ENCODE measurements around the gene SMAD5. TPM values are rescaled to one million over a fixed set of nuclear protein-coding genes. Genes with fewer than 3 reads are reported as not detected.

Gene SMAD5
- total RNA-seq, 1 donor from 2014 or later, result 33.1 TPM

DNA sequence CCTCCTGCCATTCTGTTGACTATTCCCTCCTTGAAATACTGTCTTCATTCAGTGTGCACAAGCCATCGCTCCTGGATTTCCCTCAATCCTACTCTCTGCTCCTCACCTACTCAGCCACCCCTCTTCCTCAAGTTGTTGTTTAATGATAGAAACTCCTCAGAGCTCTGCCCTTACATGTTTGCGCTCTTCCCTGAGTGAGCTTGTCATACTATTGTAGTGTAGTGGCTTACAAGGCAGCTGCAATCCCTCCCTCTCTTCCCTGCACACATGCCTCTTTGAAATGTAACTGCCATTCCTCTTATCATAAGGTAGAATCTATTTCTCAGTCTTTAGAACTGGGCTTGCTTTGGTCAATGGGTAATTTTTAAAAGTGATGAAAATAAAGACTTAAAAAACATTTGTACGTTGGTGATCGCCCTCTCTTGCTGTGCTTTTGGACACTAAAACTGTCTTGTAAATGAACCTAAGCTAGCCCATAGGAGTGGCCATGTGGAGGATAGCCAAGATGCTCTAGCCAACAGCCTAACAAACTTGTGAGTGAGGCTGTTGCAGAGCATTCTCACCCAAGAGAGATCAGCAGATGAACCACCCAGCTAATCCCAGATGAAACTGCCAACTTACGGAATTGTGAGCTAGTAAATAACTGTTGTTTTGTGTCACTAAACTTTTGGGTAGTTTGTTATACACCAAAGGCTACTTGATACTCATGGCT is 18.1 kb upstream of the SMAD5 start:
- no peak for DNase-seq (ENCODE audit: low read depth, low spot score)

DNA sequence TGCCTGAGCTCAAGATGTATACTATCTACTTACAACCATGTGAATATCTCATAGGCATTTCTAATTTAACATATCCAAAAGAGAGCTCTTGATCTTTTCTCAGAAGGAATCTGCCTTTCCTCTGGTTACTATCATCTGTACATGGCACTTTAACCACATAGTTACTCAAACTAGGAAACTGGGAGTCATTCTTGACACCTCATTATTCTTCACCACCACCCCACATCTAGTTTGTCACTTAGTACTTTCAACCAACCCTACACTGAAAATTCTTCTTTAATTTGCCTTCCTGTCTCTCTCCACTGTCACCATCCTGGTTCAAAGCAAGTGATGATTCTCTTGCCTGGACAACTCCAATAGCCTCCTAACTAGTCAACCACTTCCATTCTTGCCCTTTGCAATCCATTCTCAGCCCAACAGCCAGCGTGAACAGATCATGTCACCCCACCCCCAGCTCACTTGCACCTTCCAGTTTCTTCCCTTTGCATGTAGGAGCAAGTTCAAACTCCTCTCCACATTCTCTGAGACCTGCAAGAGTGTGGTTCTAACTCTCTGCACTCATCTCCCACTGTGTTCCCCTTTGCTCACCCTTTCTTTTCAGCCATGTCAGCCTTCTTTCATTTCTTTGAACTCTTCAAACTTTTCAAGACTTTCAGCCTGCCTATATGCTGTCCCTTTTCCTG is 17.3 kb upstream of the SMAD5 start:
- no peak for DNase-seq (ENCODE audit: low read depth, low spot score)

DNA sequence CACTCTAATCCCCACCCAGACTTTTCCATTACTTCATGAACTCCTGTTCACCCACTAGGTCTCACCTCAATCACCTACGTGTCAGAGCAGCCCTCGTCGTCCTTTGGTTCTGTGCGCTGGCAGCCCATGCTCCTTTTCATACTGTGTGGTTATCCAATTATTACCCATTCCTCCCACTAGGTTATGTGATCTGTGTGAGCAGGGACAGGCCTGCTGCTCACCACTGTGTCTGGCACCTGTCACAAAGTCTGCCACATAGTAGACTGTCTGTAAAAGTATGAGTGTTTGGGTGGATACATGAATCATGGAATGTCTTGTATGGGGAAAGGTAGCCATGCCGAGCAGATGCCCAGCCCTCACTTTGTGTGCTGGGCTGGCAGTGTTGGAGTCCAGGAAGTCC is 12.1 kb upstream of the SMAD5 start:
- no peak for DNase-seq (ENCODE audit: low read depth, low spot score)

GRCh38 chr5:136123236-136123768 is 9.3 kb upstream of the SMAD5 start:
- no peak for DNase-seq (ENCODE audit: low read depth, low spot score)

DNA sequence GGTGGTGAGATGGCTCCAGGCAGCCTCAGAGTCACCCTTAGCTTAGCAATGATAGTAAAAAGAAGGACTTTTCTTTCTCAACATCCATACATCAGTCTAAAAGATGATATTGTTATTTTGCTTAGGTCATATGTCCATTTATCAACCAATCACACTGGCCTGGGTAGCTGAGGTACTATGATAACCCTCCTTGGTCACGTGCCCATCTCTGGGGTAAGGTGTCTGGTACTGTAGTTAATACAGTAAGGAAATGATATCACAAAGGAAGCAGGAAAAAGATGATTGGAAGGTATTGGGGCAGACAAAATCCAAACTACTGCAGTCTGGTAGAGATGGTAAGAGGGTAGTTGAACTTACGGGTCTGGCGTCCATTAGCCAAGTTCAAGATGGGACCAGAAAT is 5.1 kb upstream of the SMAD5 start:
- DNase-seq (ENCODE audit: low read depth, low spot score), result no peak

GRCh38 chr5:136128481-136128880 is 4.2 kb upstream of the SMAD5 start:
- no peak for DNase-seq (ENCODE audit: low read depth, low spot score)

GRCh38 chr5:136129445-136129844 is 3.2 kb upstream of the SMAD5 start:
- DNase-seq (ENCODE audit: low read depth, low spot score), result no peak

- no peak for DNase-seq (ENCODE audit: low read depth, low spot score)
These were observed 2.1 kb upstream of the SMAD5 start for GRCh38 chr5:136130581-136130980.

DNA sequence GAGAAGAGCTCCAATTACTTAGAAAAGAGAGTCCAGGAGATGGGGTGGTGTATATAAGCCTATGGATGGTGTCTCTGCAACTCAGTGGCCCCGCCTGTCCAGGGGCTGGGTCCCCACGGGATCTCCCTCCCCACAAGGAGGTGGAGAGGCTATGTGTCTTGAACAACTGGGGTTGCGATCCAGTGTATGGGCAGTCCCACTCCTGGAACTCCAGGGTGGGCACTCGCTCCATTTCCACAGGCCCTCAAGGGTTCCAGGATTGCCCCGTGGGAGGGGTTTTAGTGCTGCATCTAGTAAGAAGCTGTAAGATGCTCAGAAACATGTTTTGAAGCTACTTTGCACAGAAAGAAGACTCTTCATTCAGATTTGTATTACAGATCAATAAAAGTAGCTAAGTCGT is 558 bp upstream of the SMAD5 start:
- DNase-seq (ENCODE audit: low read depth, low spot score), result no peak

- peak; percentile 5 for DNase-seq (ENCODE audit: low read depth, low spot score)
These were observed 727 bp downstream of the SMAD5 start for GRCh38 chr5:136133222-136133921.

GRCh38 chr5:136133922-136134379 is 1.3 kb downstream of the SMAD5 start:
- DNase-seq (ENCODE audit: low read depth, low spot score), result no peak

DNA sequence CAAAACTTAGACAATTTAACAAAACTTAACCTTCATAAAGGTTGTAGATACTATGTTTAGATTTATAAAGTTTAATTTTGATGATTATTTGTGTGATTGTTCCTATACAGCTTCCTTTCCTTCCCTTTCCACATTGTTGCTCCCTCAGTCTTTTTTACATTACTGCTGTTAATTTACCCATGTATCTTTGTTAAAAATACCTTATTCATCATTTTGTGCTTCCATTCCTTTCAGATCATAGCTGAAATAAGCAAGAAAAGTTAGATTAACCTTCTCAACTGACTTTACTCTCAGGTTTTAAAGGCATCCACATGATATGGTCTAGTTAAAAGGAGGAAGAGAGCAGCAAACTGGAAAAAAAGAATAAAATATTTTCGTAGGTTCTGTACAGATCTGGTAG is 2.0 kb downstream of the SMAD5 start:
- DNase-seq (ENCODE audit: low read depth, low spot score), result no peak

- DNase-seq (ENCODE audit: low read depth, low spot score), result no peak
These were observed 2.9 kb downstream of the SMAD5 start for GRCh38 chr5:136135536-136135935.

- DNase-seq (ENCODE audit: low read depth, low spot score), result no peak
These were observed 5.0 kb downstream of the SMAD5 start for GRCh38 chr5:136137497-136138220.

DNA sequence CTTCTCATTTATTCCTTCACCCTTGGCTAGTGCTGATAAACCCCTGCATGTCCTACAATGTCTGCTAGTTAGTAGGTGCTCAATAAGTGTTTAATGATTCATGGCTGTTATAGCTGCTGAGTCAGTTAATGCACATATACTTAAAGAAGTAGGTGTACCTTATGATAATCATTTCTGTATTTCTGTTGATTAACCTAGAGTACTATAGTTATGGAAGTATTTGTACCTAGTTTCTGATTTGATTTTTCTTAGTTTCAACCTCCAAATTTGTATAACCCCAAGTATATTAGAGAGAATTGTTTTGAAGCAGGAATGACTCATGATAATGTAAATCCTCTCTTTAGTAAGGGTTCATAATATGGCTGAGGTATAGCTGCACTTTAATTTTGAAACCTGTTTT is 8.9 kb downstream of the SMAD5 start:
- DNase-seq (ENCODE audit: low read depth, low spot score), result no peak

GRCh38 chr5:136143312-136143711 is 10.7 kb downstream of the SMAD5 start:
- DNase-seq (ENCODE audit: low read depth, low spot score), result no peak

DNA sequence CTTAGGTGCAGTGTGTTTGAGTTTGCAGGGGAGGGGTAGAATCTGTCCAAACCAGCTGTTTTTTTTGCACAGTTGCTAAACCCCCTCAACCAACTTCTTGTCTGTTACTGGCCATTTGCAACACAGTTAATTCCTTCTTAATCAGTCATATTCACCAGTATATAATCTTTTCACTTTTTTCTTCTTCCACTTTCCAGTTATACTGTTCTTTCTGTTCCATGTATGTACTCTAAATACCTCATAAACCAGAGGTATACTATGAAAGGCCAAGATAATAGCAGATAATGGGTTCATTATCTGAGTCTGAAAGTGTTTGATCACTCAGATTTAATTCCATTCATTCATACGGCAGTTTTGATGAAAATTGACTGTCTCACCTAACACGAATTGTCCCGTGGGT is 11.1 kb downstream of the SMAD5 start:
- no peak for DNase-seq (ENCODE audit: low read depth, low spot score)

DNA sequence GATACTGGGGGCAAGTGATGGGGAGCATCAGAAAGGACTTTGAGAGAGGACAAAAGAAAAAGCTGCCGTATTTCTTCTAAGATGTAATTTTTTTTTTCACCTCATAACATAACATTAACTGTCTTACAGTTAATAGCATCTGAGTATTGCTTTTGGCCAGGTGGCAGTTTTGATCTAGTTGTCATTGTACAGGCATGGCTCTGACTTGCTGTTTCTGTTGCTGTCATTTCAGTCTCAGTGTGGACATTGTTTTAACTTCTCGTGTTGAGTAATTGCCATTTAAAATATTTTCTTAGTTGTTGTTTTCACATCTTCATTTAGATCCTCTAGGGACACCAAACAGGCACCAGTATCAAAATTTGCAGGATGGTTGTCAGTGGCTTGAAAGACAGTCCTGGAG is 12.4 kb downstream of the SMAD5 start:
- DNase-seq (ENCODE audit: low read depth, low spot score), result no peak

DNA sequence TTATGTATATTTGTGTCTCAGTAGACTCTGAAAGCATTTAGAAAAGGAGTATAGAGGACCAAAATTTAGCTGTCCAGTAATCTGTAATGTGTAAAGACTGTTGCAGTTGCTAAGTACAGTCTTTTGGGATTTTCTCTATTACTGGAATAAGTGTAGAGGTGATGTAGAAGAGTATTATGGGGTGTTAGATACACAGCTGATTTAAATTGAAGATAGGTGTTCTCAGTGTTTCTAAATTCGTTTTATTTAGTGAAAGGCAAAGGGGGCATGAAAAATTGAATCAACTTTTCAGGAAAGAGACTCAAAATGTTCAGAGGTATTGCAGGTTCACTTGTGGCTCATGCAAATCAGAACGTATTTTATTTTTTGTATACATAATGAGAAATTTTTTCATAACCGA is 13.6 kb downstream of the SMAD5 start:
- DNase-seq (ENCODE audit: low read depth, low spot score), result no peak

DNA sequence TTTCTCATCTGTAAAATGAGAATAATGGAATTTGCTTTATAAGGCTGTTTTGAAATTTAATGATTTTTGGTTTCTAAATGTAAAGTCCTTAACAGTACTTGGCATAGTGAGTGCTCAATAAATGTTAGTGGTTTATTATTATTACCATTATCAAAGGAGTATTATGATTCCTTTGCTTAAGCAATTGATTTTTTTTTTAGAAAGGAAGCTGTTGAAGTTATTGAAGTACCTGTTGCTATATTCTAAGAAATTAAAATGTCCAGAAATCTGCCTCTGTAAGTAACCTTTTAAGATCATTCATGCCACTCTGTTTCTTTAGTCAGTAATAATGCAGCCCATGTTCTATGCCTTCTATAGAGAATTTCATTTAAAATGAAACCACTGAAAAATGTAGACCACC is 15.0 kb downstream of the SMAD5 start:
- DNase-seq (ENCODE audit: low read depth, low spot score), result no peak

GRCh38 chr5:136149891-136150290 is 17.2 kb downstream of the SMAD5 start:
- no peak for DNase-seq (ENCODE audit: low read depth, low spot score)

Measured in pulmonary artery endothelial cell (primary cell).